Measurements from ENCODE around the gene CACNG8. TPM values are rescaled to one million over a fixed set of nuclear protein-coding genes. Genes with fewer than 3 reads are reported as not detected.

CACNG8 gene
- total and polyA plus RNA-seq, 9 donors, result 0.03 to 0.13 (median 0.08) TPM; not detected in 3

DNA sequence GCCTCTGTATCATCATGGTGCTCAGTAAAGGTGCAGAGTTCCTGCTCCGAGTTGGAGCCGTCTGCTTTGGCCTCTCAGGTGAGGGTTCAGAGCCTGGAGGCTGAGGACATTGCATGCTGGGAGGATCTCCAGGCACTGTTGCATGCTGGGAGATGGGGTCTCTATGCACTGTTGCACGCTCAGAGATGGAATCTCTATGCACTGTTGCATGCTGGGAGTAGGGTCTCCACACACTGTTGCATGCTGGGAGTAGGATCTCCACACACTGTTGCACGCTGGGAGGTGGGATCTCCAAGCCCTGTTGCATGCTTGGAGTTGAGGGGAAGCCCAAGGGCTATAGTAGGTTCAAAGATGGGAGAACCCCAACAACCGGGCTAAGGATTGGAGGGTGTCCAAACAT is 37.0 kb downstream of the CACNG8 start:
- Histone ChIP-seq H3K4me3 (no peak overlapping the region), H3K36me3 (no peaks in the 10 kb centered on the region), H3K4me1 (ENCODE audit: insufficient read depth) (no peaks in the 10 kb centered on the region), H3K27ac (no peak overlapping the region), H3K9me3 (no peaks in the 10 kb centered on the region), H3K27me3 (no peaks in the 10 kb centered on the region)
- DNase-seq, result no peak
- no peak for TF ChIP-seq POLR2A (IDR thresholded peaks at IDR 0.05)
- no peak for TF ChIP-seq EP300 (IDR thresholded peaks at IDR 0.05)
- TF ChIP-seq, protein P1, sequence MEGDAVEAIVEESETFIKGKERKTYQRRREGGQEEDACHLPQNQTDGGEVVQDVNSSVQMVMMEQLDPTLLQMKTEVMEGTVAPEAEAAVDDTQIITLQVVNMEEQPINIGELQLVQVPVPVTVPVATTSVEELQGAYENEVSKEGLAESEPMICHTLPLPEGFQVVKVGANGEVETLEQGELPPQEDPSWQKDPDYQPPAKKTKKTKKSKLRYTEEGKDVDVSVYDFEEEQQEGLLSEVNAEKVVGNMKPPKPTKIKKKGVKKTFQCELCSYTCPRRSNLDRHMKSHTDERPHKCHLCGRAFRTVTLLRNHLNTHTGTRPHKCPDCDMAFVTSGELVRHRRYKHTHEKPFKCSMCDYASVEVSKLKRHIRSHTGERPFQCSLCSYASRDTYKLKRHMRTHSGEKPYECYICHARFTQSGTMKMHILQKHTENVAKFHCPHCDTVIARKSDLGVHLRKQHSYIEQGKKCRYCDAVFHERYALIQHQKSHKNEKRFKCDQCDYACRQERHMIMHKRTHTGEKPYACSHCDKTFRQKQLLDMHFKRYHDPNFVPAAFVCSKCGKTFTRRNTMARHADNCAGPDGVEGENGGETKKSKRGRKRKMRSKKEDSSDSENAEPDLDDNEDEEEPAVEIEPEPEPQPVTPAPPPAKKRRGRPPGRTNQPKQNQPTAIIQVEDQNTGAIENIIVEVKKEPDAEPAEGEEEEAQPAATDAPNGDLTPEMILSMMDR (IDR thresholded peaks at IDR 0.05), result no peak
- intact Hi-C loops (cut with DNase I), result no loop called here
- WGBS, 3 donors, result 67 to 74% (median 73%) methylated on average over 5 of the region's 5 CpGs

DNA sequence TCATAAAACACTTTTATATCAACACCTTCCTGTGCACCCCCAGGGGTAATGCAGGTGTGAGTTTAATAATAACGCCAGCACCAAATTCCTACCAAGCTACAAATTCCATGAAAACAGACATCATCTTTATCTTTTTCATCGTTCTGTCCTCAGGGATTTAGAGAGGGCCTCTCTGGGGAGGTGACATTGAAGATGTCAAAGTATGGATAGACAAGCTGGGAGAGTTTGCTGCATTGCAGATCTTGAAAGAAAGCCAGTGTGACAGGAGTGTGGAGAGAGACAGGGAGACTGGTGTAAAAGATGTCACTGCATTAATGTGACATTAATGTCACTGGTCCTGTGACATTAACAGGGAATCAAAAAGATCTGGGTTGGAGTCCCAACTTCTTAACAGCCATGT is 38.8 kb downstream of the CACNG8 start:
- Histone ChIP-seq H3K27me3 (no peaks in the 10 kb centered on the region), H3K4me1 (ENCODE audit: insufficient read depth) (no peaks in the 10 kb centered on the region), H3K9me3 (no peaks in the 10 kb centered on the region), H3K36me3 (no peaks in the 10 kb centered on the region), H3K27ac (no peak overlapping the region), H3K4me3 (no peak overlapping the region)
- 70 to 87% (median 71%) methylated on average over 2 of the region's 2 CpGs for WGBS, 3 donors
- intact Hi-C loops (cut with DNase I), result no loop called here
- DNase-seq, result no peak
- TF ChIP-seq, protein P1 (IDR thresholded peaks at IDR 0.05), result no peak
- no peak for TF ChIP-seq POLR2A (IDR thresholded peaks at IDR 0.05)
- no peak for TF ChIP-seq EP300 (IDR thresholded peaks at IDR 0.05)

DNA sequence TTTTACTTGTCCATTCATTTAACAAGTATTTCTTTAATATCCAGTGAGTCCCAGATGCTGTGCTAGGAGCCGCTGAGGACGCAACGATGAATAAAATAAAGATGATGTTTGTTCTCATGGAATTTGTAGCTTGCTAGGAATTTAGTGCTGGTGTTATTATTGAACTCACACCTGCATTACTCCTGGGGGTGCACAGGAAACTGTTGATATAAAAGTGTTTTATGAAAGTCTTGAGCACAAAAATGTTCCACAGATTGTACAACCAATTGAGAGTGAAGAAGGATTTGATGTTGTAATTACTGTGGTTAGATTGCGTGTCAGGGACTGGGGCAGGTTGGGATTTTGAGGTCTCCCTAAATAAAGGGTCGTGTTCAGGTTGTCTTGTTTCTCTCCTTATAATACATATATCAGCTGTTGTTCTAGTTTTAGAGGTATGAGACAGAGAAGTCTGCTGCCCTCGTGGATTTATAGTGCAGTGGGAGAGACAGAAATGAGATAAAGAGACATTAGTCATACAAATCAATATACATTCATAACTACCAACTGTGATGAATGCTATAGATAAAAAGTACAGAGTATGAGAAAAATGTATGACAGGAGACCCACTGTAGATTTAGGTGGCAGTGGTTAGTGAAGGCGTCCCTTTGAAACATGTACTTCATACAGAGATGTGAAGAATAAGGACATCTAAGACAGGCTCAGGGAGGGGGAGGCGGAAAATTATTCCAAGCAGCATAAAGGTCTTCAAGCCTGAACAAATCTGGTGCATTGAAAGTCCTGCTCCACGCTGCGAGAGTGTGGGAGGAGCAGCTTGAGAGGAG is 40.0 kb downstream of the CACNG8 start:
- no peaks in the 10 kb centered on the region for H3K9me3 ChIP-seq
- H3K27ac ChIP-seq, result no peak overlapping the region
- no peaks in the 10 kb centered on the region for H3K27me3 ChIP-seq
- whole genome bisulfite sequencing, 3 donors, result 26 to 35% (median 27%) methylated on average over 10 of the region's 10 CpGs
- no peak overlapping the region for H3K4me3 ChIP-seq
- H3K36me3 ChIP-seq, result no peaks in the 10 kb centered on the region
- H3K4me1 ChIP-seq (ENCODE audit: insufficient read depth), result no peaks in the 10 kb centered on the region
- intact Hi-C loops (cut with DNase I), result no loop called here
- TF ChIP-seq EP300 (IDR thresholded peaks at IDR 0.05) (no peak), POLR2A (IDR thresholded peaks at IDR 0.05) (no peak)
- TF ChIP-seq, protein P1 (IDR thresholded peaks at IDR 0.05), result no peak
- no peak for DNase-seq

DNA sequence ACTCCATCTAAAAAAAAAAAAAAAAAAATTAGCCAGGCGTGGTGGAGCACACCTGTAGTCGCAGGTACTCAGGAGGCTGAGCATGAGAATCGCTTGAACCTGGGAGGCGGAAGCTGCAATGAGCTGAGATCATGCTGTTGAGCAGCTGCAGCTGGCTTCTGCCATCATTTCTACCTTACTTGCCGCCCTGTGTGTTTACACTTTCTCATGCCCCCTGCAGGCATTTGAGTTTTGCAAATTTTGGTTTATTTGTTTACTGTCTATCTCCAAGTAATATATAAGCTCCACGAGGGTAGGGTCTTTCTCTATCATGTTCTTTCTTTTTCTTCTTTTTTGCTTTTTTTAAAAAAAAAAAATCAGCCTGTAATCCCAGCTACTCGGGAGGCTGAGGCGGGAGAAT is 46.7 kb downstream of the CACNG8 start:
- Histone ChIP-seq H3K9me3 (no peaks in the 10 kb centered on the region), H3K4me3 (no peak overlapping the region), H3K36me3 (no peaks in the 10 kb centered on the region), H3K4me1 (ENCODE audit: insufficient read depth) (no peaks in the 10 kb centered on the region), H3K27ac (no peak overlapping the region), H3K27me3 (no peaks in the 10 kb centered on the region)
- no peak for DNase-seq
- TF ChIP-seq POLR2A (IDR thresholded peaks at IDR 0.05) (no peak), EP300 (IDR thresholded peaks at IDR 0.05) (no peak)
- TF ChIP-seq, protein P1 (IDR thresholded peaks at IDR 0.05), result no peak
- 77 to 84% (median 83%) methylated on average over 8 of the region's 8 CpGs for WGBS, 3 donors
- intact Hi-C loops (cut with DNase I), result no loop called here

Data from ovary (tissue), 9 donors.